WTC11 (cell line): ENCODE results near the gene SARDH. TPM values are rescaled to one million over a fixed set of nuclear protein-coding genes. Genes with fewer than 3 reads are reported as not detected.

Experiments
- ATAC-seq: fragments of 200-7000 bp; cut with Tn5 transposase; 2 replicates; pipeline ENCODE4 v1.10.0; 2021; ENCODE audit warnings: mild to moderate bottlenecking, moderate library complexity
- CTCF ChIA-PET: fragments of 300-600 bp; sonication (Branson Sonifier 250); formaldehyde crosslinking; loops from one replicate; lab custom pipeline; 2021; ENCODE audit warnings: antibody characterized with exemption; lab: Charles Lee
- POLR2A ChIA-PET: fragments of 350-600 bp; sonication (Branson Sonifier 250); formaldehyde crosslinking; loops from one replicate; lab custom pipeline; 2021; ENCODE audit warnings: antibody characterized with exemption; lab: Charles Lee
- DNase-seq: peaks from one replicate; pipeline ENCODE4 v3.0.0; 2021; ENCODE audit warnings: low spot score
- H3K27ac Mint-ChIP-seq: 2 replicates; pipeline ENCODE4 v1.8.0; 2021; ENCODE audit warnings: mixed read lengths
- H3K27me3 Mint-ChIP-seq: 2 replicates; pipeline ENCODE4 v1.8.0; 2021; ENCODE audit warnings: low read depth, mild to moderate bottlenecking, moderate library complexity, mixed read lengths
- H3K36me3 Mint-ChIP-seq: 2 replicates; pipeline ENCODE4 v1.8.0; 2021; ENCODE audit warnings: mixed read lengths
- H3K4me1 Mint-ChIP-seq: 2 replicates; pipeline ENCODE4 v1.8.0; 2022; ENCODE audit warnings: mixed read lengths
- H3K4me3 Mint-ChIP-seq: 2 replicates; pipeline ENCODE4 v1.8.0; 2021; ENCODE audit warnings: mild to moderate bottlenecking, moderate library complexity, mixed read lengths
- H3K9me3 Mint-ChIP-seq: 2 replicates; pipeline ENCODE4 v1.8.0; 2021; ENCODE audit warnings: mixed read lengths
- ATF1 ChIP-seq: sonication (generic); formaldehyde crosslinking; IDR thresholded peaks from 2 replicates; pipeline ENCODE4 v1.8.1; 2023; ENCODE audit warnings: mild to moderate bottlenecking, moderate library complexity, missing genetic modification reagents
- CREB1 ChIP-seq: sonication (generic); formaldehyde crosslinking; IDR thresholded peaks from 2 replicates; pipeline ENCODE4 v1.8.0; 2023; ENCODE audit warnings: mild to moderate bottlenecking, missing genetic modification reagents
- EMX1 ChIP-seq: fragments of 250-450 bp; sonication (Bioruptor Pico); IDR thresholded peaks from 2 replicates; pipeline ENCODE4 v1.8.0; 2021; ENCODE audit warnings: mild to moderate bottlenecking
- ESRRA ChIP-seq: sonication (generic); formaldehyde crosslinking; IDR thresholded peaks from 2 replicates; pipeline ENCODE4 v1.8.1; 2022; ENCODE audit warnings: mild to moderate bottlenecking, missing genetic modification reagents, borderline replicate concordance
- GTF2I ChIP-seq: fragments of 250-450 bp; sonication (Bioruptor Pico); conservative IDR thresholded peaks from 2 replicates; pipeline ENCODE4 v1.4.0; 2021; ENCODE audit warnings: mild to moderate bottlenecking
- IRF2 ChIP-seq: sonication (generic); formaldehyde crosslinking; IDR thresholded peaks from 2 replicates; pipeline ENCODE4 v1.8.0; 2022; ENCODE audit warnings: low read depth, missing genetic modification reagents, borderline replicate concordance
- NFATC4 ChIP-seq: fragments of 250-450 bp; sonication (Bioruptor Pico); IDR thresholded peaks from 2 replicates; pipeline ENCODE4 v1.9.0; 2021; ENCODE audit warnings: mild to moderate bottlenecking
- NFYB ChIP-seq: sonication (generic); formaldehyde crosslinking; conservative IDR thresholded peaks from 2 replicates; pipeline ENCODE4 v1.8.0; 2022; ENCODE audit warnings: low read depth, missing genetic modification reagents
- NR2C2 ChIP-seq: sonication (generic); formaldehyde crosslinking; IDR thresholded peaks from 2 replicates; pipeline ENCODE4 v1.8.0; 2022; ENCODE audit warnings: mild to moderate bottlenecking, missing genetic modification reagents
- OVOL2 ChIP-seq: fragments of 250-450 bp; sonication (Bioruptor Pico); IDR thresholded peaks from 2 replicates; pipeline ENCODE4 v1.9.0; 2021; ENCODE audit warnings: mild to moderate bottlenecking, borderline replicate concordance
- RELA ChIP-seq: sonication (generic); formaldehyde crosslinking; IDR thresholded peaks from 2 replicates; pipeline ENCODE4 v1.8.1; 2022; ENCODE audit warnings: missing genetic modification reagents, mild to moderate bottlenecking, borderline replicate concordance
- SMAD4 ChIP-seq: sonication (generic); formaldehyde crosslinking; IDR thresholded peaks from 2 replicates; pipeline ENCODE4 v1.8.0; 2022; ENCODE audit warnings: mild to moderate bottlenecking, missing genetic modification reagents
- SOX15 ChIP-seq: fragments of 250-450 bp; sonication (Bioruptor Pico); IDR thresholded peaks from 2 replicates; pipeline ENCODE4 v1.9.0; 2021; ENCODE audit warnings: mild to moderate bottlenecking
- SP1 ChIP-seq: sonication (generic); formaldehyde crosslinking; conservative IDR thresholded peaks from 2 replicates; pipeline ENCODE4 v1.8.1; 2022; ENCODE audit warnings: missing genetic modification reagents
- TCF7 ChIP-seq: sonication (generic); formaldehyde crosslinking; IDR thresholded peaks from 2 replicates; pipeline ENCODE4 v1.8.0; 2022; ENCODE audit warnings: mild to moderate bottlenecking, low read depth, missing genetic modification reagents, moderate library complexity
- ZNF263 ChIP-seq: sonication (generic); formaldehyde crosslinking; IDR thresholded peaks from 2 replicates; pipeline ENCODE4 v1.8.1; 2022; ENCODE audit warnings: low read depth, mild to moderate bottlenecking, moderate library complexity, missing genetic modification reagents
- ZNF416 ChIP-seq: fragments of 250-450 bp; sonication (Bioruptor Pico); IDR thresholded peaks from 2 replicates; pipeline ENCODE4 v1.9.0; 2021; ENCODE audit warnings: mild to moderate bottlenecking, inconsistent platforms
- total RNA-seq: library from RNA; stranded (reverse); gene quantifications from 3 replicates; pipeline ENCODE4 v1.2.3, GENCODE V29; 2021
- TF ChIP-seq, protein P1 (sequence below): sonication (generic); formaldehyde crosslinking; IDR thresholded peaks from 2 replicates; pipeline ENCODE4 v1.8.0; 2022; ENCODE audit warnings: mild to moderate bottlenecking, missing genetic modification reagents
- TF ChIP-seq, protein P2 (sequence below): sonication (generic); formaldehyde crosslinking; IDR thresholded peaks from 2 replicates; pipeline ENCODE4 v1.8.1; 2022; ENCODE audit warnings: missing genetic modification reagents, borderline replicate concordance
- TF ChIP-seq, protein P3 (sequence below): sonication (generic); formaldehyde crosslinking; conservative IDR thresholded peaks from 2 replicates; pipeline ENCODE4 v1.8.1; 2023; ENCODE audit warnings: mild to moderate bottlenecking, low read depth, missing genetic modification reagents, moderate library complexity
- TF ChIP-seq, protein P4 (sequence below): fragments of 250-450 bp; sonication (Bioruptor Pico); IDR thresholded peaks from 2 replicates; pipeline ENCODE4 v1.9.0; 2021; ENCODE audit warnings: mild to moderate bottlenecking
- TF ChIP-seq, protein P5 (sequence below): fragments of 250-450 bp; sonication (Bioruptor Pico); IDR thresholded peaks from 2 replicates; pipeline ENCODE4 v2.1.2; 2022; ENCODE audit warnings: mild to moderate bottlenecking, moderate library complexity
- TF ChIP-seq, protein P6 (sequence below): fragments of 250-450 bp; sonication (Bioruptor Pico); IDR thresholded peaks from 2 replicates; pipeline ENCODE4 v1.9.0; 2021; ENCODE audit warnings: mild to moderate bottlenecking
- TF ChIP-seq, protein P7 (sequence below): sonication (generic); formaldehyde crosslinking; IDR thresholded peaks from 2 replicates; pipeline ENCODE4 v1.8.0; 2022; ENCODE audit warnings: mild to moderate bottlenecking, missing genetic modification reagents

Gene SARDH
- total RNA-seq, 1 experiment from 2014 or later, result 8.5 TPM

DNA sequence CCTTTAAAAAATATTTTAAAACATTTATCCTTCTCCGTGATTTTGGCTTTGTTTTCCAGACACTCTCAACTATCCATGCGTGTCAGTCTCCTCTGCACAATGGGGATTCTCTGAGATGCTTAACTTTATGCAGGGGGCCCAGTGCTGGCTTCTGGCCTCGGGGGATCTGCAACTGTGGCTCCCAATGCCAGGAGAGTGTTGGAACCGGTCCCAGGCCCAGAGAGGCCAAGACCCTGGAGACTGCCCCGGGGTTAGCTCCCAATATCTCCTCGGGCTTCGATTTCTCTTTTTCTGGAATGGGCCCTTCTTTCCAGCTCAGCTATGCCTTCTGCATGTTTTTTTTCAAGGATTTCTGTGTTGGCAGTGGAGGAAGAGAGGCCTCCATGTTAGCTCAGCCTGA is 20.1 kb upstream of the SARDH start:
- Mint-ChIP-seq H3K27ac (no peak overlapping the region), H3K36me3 (peaks cover 10% of the 10 kb centered on the region), H3K27me3 (peaks cover 4% of the 10 kb centered on the region; the same call in 1 of the 2 replicates), H3K4me3 (no peak overlapping the region), H3K4me1 (peaks cover 3% of the 10 kb centered on the region; the same call in 1 of the 2 replicates), H3K9me3 (peaks cover 22% of the 10 kb centered on the region)
- ChIA-PET CTCF (interaction anchor here (2.0 to 3.4 kb wide), 2 partner anchors 11 to 16 kb away, joined by 8 to 21 read pairs; no protein-coding TSS in a partner anchor), POLR2A (no interaction called here)
- no peak for ATAC-seq
- TF ChIP-seq OVOL2 (CRISPR knock-in tag), result no peak
- TF ChIP-seq, protein P1, sequence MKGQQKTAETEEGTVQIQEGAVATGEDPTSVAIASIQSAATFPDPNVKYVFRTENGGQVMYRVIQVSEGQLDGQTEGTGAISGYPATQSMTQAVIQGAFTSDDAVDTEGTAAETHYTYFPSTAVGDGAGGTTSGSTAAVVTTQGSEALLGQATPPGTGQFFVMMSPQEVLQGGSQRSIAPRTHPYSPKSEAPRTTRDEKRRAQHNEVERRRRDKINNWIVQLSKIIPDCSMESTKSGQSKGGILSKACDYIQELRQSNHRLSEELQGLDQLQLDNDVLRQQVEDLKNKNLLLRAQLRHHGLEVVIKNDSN, result no peak
- no peak for TF ChIP-seq ESRRA (CRISPR knock-in tag)
- TF ChIP-seq ATF1 (CRISPR knock-in tag), result no peak
- TF ChIP-seq SOX15 (CRISPR knock-in tag), result no peak
- TF ChIP-seq SMAD4, result no peak
- no peak for TF ChIP-seq GTF2I (CRISPR knock-in tag)
- no peak for TF ChIP-seq NR2C2 (CRISPR knock-in tag)
- TF ChIP-seq IRF2 (CRISPR knock-in tag), result no peak
- TF ChIP-seq, protein P2, sequence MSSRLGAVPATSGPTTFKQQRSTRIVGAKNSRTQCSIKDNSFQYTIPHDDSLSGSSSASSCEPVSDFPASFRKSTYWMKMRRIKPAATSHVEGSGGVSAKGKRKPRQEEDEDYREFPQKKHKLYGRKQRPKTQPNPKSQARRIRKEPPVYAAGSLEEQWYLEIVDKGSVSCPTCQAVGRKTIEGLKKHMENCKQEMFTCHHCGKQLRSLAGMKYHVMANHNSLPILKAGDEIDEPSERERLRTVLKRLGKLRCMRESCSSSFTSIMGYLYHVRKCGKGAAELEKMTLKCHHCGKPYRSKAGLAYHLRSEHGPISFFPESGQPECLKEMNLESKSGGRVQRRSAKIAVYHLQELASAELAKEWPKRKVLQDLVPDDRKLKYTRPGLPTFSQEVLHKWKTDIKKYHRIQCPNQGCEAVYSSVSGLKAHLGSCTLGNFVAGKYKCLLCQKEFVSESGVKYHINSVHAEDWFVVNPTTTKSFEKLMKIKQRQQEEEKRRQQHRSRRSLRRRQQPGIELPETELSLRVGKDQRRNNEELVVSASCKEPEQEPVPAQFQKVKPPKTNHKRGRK (CRISPR knock-in tag), result no peak
- TF ChIP-seq, protein P3, sequence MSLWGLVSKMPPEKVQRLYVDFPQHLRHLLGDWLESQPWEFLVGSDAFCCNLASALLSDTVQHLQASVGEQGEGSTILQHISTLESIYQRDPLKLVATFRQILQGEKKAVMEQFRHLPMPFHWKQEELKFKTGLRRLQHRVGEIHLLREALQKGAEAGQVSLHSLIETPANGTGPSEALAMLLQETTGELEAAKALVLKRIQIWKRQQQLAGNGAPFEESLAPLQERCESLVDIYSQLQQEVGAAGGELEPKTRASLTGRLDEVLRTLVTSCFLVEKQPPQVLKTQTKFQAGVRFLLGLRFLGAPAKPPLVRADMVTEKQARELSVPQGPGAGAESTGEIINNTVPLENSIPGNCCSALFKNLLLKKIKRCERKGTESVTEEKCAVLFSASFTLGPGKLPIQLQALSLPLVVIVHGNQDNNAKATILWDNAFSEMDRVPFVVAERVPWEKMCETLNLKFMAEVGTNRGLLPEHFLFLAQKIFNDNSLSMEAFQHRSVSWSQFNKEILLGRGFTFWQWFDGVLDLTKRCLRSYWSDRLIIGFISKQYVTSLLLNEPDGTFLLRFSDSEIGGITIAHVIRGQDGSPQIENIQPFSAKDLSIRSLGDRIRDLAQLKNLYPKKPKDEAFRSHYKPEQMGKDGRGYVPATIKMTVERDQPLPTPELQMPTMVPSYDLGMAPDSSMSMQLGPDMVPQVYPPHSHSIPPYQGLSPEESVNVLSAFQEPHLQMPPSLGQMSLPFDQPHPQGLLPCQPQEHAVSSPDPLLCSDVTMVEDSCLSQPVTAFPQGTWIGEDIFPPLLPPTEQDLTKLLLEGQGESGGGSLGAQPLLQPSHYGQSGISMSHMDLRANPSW (CRISPR knock-in tag), result no peak
- no peak for TF ChIP-seq RELA (CRISPR knock-in tag)
- no peak for TF ChIP-seq EMX1
- TF ChIP-seq ZNF416 (CRISPR knock-in tag), result no peak
- TF ChIP-seq, protein P4, sequence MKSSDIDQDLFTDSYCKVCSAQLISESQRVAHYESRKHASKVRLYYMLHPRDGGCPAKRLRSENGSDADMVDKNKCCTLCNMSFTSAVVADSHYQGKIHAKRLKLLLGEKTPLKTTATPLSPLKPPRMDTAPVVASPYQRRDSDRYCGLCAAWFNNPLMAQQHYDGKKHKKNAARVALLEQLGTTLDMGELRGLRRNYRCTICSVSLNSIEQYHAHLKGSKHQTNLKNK (CRISPR knock-in tag), result no peak
- TF ChIP-seq CREB1 (CRISPR knock-in tag), result no peak
- no peak for TF ChIP-seq NFATC4
- no peak for DNase-seq

DNA sequence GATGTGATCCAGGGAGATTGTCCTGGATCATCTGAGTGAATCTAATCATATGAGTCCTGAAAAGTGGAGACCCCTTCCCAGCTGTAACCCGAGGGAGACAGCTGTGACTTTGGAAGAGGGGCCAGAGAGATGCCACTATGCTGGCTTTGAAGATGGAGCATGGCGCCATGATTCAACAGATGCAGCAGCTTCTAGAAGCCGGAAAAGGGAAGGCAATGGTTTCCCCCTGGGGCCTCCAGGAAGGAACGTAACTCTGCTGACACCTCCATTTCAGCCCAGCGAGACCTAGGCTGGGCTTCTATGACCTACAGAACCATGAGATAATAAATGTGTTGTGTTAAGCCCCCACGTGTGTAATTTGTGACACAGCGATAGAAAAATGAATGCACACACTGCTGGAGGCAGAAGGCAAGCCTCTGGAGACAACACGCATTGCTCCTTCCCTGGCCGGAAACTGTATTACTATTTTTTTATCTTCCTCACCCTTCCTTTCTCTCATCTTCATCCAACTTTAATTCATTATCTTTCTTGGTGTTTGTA is 16.6 kb upstream of the SARDH start:
- Mint-ChIP-seq H3K36me3 (peaks cover 6% of the 10 kb centered on the region), H3K4me3 (no peak overlapping the region), H3K27me3 (peaks cover 8% of the 10 kb centered on the region; the same call in 1 of the 2 replicates), H3K4me1 (peaks cover 14% of the 10 kb centered on the region), H3K27ac (no peak overlapping the region), H3K9me3 (peaks cover 27% of the 10 kb centered on the region)
- ATAC-seq, result no peak
- ChIA-PET CTCF (interaction anchor here (1.0 to 1.4 kb wide), 2 partner anchors 12 to 27 kb away, joined by 3 to 9 read pairs; no protein-coding TSS in a partner anchor), POLR2A (no interaction called here)
- no peak for DNase-seq
- TF ChIP-seq, protein P5, sequence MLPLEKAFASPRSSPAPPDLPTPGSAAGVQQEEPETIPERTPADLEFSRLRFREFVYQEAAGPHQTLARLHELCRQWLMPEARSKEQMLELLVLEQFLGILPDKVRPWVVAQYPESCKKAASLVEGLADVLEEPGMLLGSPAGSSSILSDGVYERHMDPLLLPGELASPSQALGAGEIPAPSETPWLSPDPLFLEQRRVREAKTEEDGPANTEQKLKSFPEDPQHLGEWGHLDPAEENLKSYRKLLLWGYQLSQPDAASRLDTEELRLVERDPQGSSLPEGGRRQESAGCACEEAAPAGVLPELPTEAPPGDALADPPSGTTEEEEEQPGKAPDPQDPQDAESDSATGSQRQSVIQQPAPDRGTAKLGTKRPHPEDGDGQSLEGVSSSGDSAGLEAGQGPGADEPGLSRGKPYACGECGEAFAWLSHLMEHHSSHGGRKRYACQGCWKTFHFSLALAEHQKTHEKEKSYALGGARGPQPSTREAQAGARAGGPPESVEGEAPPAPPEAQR, result no peak
- TF ChIP-seq, protein P6, sequence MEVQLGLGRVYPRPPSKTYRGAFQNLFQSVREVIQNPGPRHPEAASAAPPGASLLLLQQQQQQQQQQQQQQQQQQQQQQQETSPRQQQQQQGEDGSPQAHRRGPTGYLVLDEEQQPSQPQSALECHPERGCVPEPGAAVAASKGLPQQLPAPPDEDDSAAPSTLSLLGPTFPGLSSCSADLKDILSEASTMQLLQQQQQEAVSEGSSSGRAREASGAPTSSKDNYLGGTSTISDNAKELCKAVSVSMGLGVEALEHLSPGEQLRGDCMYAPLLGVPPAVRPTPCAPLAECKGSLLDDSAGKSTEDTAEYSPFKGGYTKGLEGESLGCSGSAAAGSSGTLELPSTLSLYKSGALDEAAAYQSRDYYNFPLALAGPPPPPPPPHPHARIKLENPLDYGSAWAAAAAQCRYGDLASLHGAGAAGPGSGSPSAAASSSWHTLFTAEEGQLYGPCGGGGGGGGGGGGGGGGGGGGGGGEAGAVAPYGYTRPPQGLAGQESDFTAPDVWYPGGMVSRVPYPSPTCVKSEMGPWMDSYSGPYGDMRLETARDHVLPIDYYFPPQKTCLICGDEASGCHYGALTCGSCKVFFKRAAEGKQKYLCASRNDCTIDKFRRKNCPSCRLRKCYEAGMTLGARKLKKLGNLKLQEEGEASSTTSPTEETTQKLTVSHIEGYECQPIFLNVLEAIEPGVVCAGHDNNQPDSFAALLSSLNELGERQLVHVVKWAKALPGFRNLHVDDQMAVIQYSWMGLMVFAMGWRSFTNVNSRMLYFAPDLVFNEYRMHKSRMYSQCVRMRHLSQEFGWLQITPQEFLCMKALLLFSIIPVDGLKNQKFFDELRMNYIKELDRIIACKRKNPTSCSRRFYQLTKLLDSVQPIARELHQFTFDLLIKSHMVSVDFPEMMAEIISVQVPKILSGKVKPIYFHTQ (CRISPR knock-in tag), result no peak
- TF ChIP-seq ZNF263 (CRISPR knock-in tag), result no peak
- TF ChIP-seq TCF7 (CRISPR knock-in tag), result no peak
- TF ChIP-seq NFYB (CRISPR knock-in tag), result no peak
- TF ChIP-seq SOX15 (CRISPR knock-in tag), result no peak
- no peak for TF ChIP-seq SP1 (CRISPR knock-in tag)
- TF ChIP-seq, protein P7, sequence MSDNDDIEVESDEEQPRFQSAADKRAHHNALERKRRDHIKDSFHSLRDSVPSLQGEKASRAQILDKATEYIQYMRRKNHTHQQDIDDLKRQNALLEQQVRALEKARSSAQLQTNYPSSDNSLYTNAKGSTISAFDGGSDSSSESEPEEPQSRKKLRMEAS (CRISPR knock-in tag), result no peak
